Natural killer cell treated with Interleukin-12 subunit alpha and Interleukin-12 subunit beta and Interleukin-15 and Interleukin-18, amount 100 ng/mL, for 72 hours (primary cell): ENCODE data around the gene RAET1E. TPM values are rescaled to one million over a fixed set of nuclear protein-coding genes. Genes with fewer than 3 reads are reported as not detected.
"Not testable (repeated sequence)": the region's sequence is repeated elsewhere in the genome, so short reads cannot be mapped to it uniquely, and the experiment has no call there.

ENCODE experiments used
- ATAC-seq, 2 donors: fragments of 150-1000 bp; cut with Tn5 transposase in 1 of 2; sonication (Bioruptor Pico), chemical (Tn5 transposase) in 1 of 2; 2 replicates each; pipeline ENCODE4 v1.10.0; 2021
- DNase-seq: peaks from one replicate; pipeline ENCODE4 v3.0.0; 2022; ENCODE audit warnings: low spot score
- H3K27ac Mint-ChIP-seq, 2 donors: 1 replicate in 1 of 2; 2 replicates in 1 of 2; pipeline ENCODE4 v1.8.0; 2022; ENCODE audit warnings: mixed read lengths in 2 of 2, mild to moderate bottlenecking in 1 of 2, moderate library complexity in 1 of 2
- H3K27me3 Mint-ChIP-seq, 2 donors: 1 replicate in 1 of 2; 2 replicates in 1 of 2; pipeline ENCODE4 v1.8.0; 2022; ENCODE audit warnings: mixed read lengths in 2 of 2
- H3K36me3 Mint-ChIP-seq: one replicate; pipeline ENCODE4 v1.8.0; 2022; ENCODE audit warnings: mixed read lengths
- H3K4me1 Mint-ChIP-seq, 2 donors: 1 replicate in 1 of 2; 2 replicates in 1 of 2; pipeline ENCODE4 v1.8.0; 2022; ENCODE audit warnings: low read depth in 2 of 2, mixed read lengths in 2 of 2, mild to moderate bottlenecking in 1 of 2
- H3K4me3 Mint-ChIP-seq: one replicate; pipeline ENCODE4 v1.8.0; 2022; ENCODE audit warnings: mixed read lengths
- H3K9me3 Mint-ChIP-seq: 2 replicates; pipeline ENCODE4 v1.8.0; 2022; ENCODE audit warnings: mixed read lengths
- total RNA-seq, 2 donors: library from RNA; stranded (reverse); gene quantifications; one replicate each; pipeline ENCODE4 v1.2.3, GENCODE V29; 2022

Gene RAET1E
- total RNA-seq, 2 donors from 2014 or later, result not detected

- no peak for ATAC-seq
Measured at GRCh38 chr6:149910721-149911151, 12.8 kb upstream of the RAET1E start.

GRCh38 chr6:149909701-149910470 lies 12.0 kb upstream of the RAET1E start:
- Mint-ChIP-seq H3K4me3 (no peak overlapping the region), H3K27ac (no peak overlapping the region), H3K9me3 (peaks cover 4% of the 10 kb centered on the region)

More at GRCh38 chr6:149910721-149911151, 12.8 kb upstream of the RAET1E start:
- no peaks in the 10 kb centered on the region for H3K4me1 Mint-ChIP-seq
- DNase-seq, result no peak
- H3K4me3 Mint-ChIP-seq, result no peak overlapping the region
- no peak overlapping the region for H3K27ac Mint-ChIP-seq
- peaks cover 7% of the 10 kb centered on the region for H3K36me3 Mint-ChIP-seq
- H3K27me3 Mint-ChIP-seq, result peaks cover 20 to 27% of the 10 kb centered on the region in 2 donors
- H3K9me3 Mint-ChIP-seq, result peaks cover 4% of the 10 kb centered on the region

GRCh38 chr6:149908480-149908879 lies 10.6 kb upstream of the RAET1E start:
- H3K36me3 Mint-ChIP-seq, ATAC-seq, DNase-seq, H3K4me3 Mint-ChIP-seq, H3K4me1 Mint-ChIP-seq, H3K9me3 Mint-ChIP-seq, H3K27ac Mint-ChIP-seq: not testable (repeated sequence)
- peaks cover 13% of the 10 kb centered on the region in 2 donors for H3K27me3 Mint-ChIP-seq

More at GRCh38 chr6:149909701-149910470, 12.0 kb upstream of the RAET1E start:
- Mint-ChIP-seq H3K36me3 (peaks cover 7% of the 10 kb centered on the region), H3K4me1 (no peaks in the 10 kb centered on the region), H3K27me3 (peaks cover 20 to 27% of the 10 kb centered on the region in 2 donors)
- ATAC-seq, result no peak
- DNase-seq, result no peak

GRCh38 chr6:149907317-149907716 lies 9.4 kb upstream of the RAET1E start:
- DNase-seq, result no peak
- Mint-ChIP-seq H3K36me3 (peaks cover 7% of the 10 kb centered on the region), H3K27ac (no peak overlapping the region), H3K4me3 (no peak overlapping the region), H3K9me3 (peaks cover 4% of the 10 kb centered on the region), H3K27me3 (peaks cover 6 to 7% of the 10 kb centered on the region in 2 donors), H3K4me1 (no peaks in the 10 kb centered on the region)
- no peak for ATAC-seq

GRCh38 chr6:149906405-149906804 lies 8.5 kb upstream of the RAET1E start:
- H3K4me3 Mint-ChIP-seq, result no peak overlapping the region
- H3K27ac Mint-ChIP-seq, result no peak overlapping the region
- H3K27me3 Mint-ChIP-seq, result peaks cover 5 to 7% of the 10 kb centered on the region in 2 donors
- DNase-seq, result no peak
- H3K36me3 Mint-ChIP-seq, result peaks cover 7% of the 10 kb centered on the region
- H3K4me1 Mint-ChIP-seq, result no peaks in the 10 kb centered on the region
- ATAC-seq, result no peak
- peaks cover 4% of the 10 kb centered on the region for H3K9me3 Mint-ChIP-seq

- no peak overlapping the region for H3K27ac Mint-ChIP-seq
- peak in 1 of 2 donors; percentile 21 for ATAC-seq
- H3K27me3 Mint-ChIP-seq, result peaks cover under 1 to 5% of the 10 kb centered on the region in 2 donors
- DNase-seq, result no peak
- H3K9me3 Mint-ChIP-seq, result peaks cover 4% of the 10 kb centered on the region
- no peak overlapping the region for H3K4me3 Mint-ChIP-seq
- peaks cover 7% of the 10 kb centered on the region for H3K36me3 Mint-ChIP-seq
- H3K4me1 Mint-ChIP-seq, result no peaks in the 10 kb centered on the region
Measured at GRCh38 chr6:149905911-149906371, 8.0 kb upstream of the RAET1E start.

- ATAC-seq, result peak in 1 of 2 donors; percentile 39
- Mint-ChIP-seq H3K9me3 (peaks cover 4% of the 10 kb centered on the region), H3K4me3 (no peak overlapping the region), H3K4me1 (no peaks in the 10 kb centered on the region), H3K27me3 (peaks cover 0 to 5% of the 10 kb centered on the region in 2 donors), H3K27ac (no peak overlapping the region), H3K36me3 (peaks cover 7% of the 10 kb centered on the region)
- no peak for DNase-seq
Measured at GRCh38 chr6:149905371-149905910, 7.5 kb upstream of the RAET1E start.

GRCh38 chr6:149904661-149905370 lies 6.9 kb upstream of the RAET1E start:
- Mint-ChIP-seq H3K4me1 (no peaks in the 10 kb centered on the region), H3K36me3 (peaks cover 7% of the 10 kb centered on the region), H3K9me3 (peaks cover 4% of the 10 kb centered on the region), H3K4me3 (no peak overlapping the region), H3K27me3 (peaks cover 0 to 5% of the 10 kb centered on the region in 2 donors), H3K27ac (no peak overlapping the region)
- peak in 1 of 2 donors; percentile 22 for ATAC-seq
- no peak for DNase-seq

- no peak for ATAC-seq
- no peak overlapping the region for H3K4me3 Mint-ChIP-seq
- peaks cover 7% of the 10 kb centered on the region for H3K36me3 Mint-ChIP-seq
Measured at GRCh38 chr6:149903938-149904611, 6.2 kb upstream of the RAET1E start.

GRCh38 chr6:149901444-149902140 lies 3.7 kb upstream of the RAET1E start:
- ATAC-seq (no peak), DNase-seq (no peak)
- Mint-ChIP-seq H3K4me1 (peaks cover 0 to 2% of the 10 kb centered on the region in 2 donors), H3K36me3 (no peaks in the 10 kb centered on the region), H3K27me3 (peaks cover 2 to 6% of the 10 kb centered on the region in 2 donors), H3K9me3 (no peaks in the 10 kb centered on the region), H3K4me3 (no peak overlapping the region), H3K27ac (no peak overlapping the region)

More at GRCh38 chr6:149903938-149904611, 6.2 kb upstream of the RAET1E start:
- DNase-seq, result no peak
- peaks cover 5% of the 10 kb centered on the region in 2 donors for H3K27me3 Mint-ChIP-seq
- no peaks in the 10 kb centered on the region for H3K4me1 Mint-ChIP-seq
- no peak overlapping the region for H3K27ac Mint-ChIP-seq
- H3K9me3 Mint-ChIP-seq, result peaks cover 4% of the 10 kb centered on the region

- Mint-ChIP-seq H3K4me1 (peaks cover 0 to 5% of the 10 kb centered on the region in 2 donors), H3K27ac (no peak overlapping the region), H3K36me3 (no peaks in the 10 kb centered on the region), H3K4me3 (no peak overlapping the region), H3K27me3 (peaks cover 2 to 6% of the 10 kb centered on the region in 2 donors), H3K9me3 (no peaks in the 10 kb centered on the region)
- ATAC-seq, result no peak
- no peak for DNase-seq
Measured at GRCh38 chr6:149900620-149901443, 2.9 kb upstream of the RAET1E start.

- Mint-ChIP-seq H3K9me3 (no peaks in the 10 kb centered on the region), H3K27me3 (peaks cover 2 to 6% of the 10 kb centered on the region in 2 donors), H3K36me3 (no peaks in the 10 kb centered on the region)
Measured at GRCh38 chr6:149899926-149900619, 2.2 kb upstream of the RAET1E start.

More at GRCh38 chr6:149899926-149900619, 2.2 kb upstream of the RAET1E start:
- H3K4me1 Mint-ChIP-seq, result peaks cover 0 to 5% of the 10 kb centered on the region in 2 donors
- H3K27ac Mint-ChIP-seq, result no peak overlapping the region
- DNase-seq (no peak), ATAC-seq (no peak)
- no peak overlapping the region for H3K4me3 Mint-ChIP-seq
